HL-60 (cell line): Measurements from ENCODE around the gene FBN1.

Source experiments
- DNase-seq, 2 experiments: peaks; one replicate each; pipeline ENCODE4 v3.0.0-alpha.2; 2010 to 2020; ENCODE audit warnings: low read depth in 1 of 2, low spot score in 1 of 2
- H3K27ac ChIP-seq: fragments of 250-450 bp; sonication (Bioruptor Pico); replicated peaks from 2 replicates; pipeline ENCODE4 v1.5.1; 2020; ENCODE audit warnings: mild to moderate bottlenecking, moderate library complexity
- H3K27me3 ChIP-seq: fragments of 250-450 bp; sonication (Bioruptor Pico); 2 replicates; pipeline ENCODE4 v1.5.1; 2021; ENCODE audit warnings: mild to moderate bottlenecking, moderate library complexity; ENCODE audit not compliant: insufficient read depth, poor library complexity, severe bottlenecking
- H3K4me3 ChIP-seq: replicated peaks from 2 replicates; pipeline ENCODE4 v1.5.1; 2011; ENCODE audit warnings: mild to moderate bottlenecking, control low read depth, low read length; ENCODE audit not compliant: insufficient read depth
- GABPA ChIP-seq: IDR thresholded peaks from 2 replicates; pipeline ENCODE4 v1.6.1; 2012; ENCODE audit warnings: low read depth
- POLR2AphosphoS5 ChIP-seq: IDR thresholded peaks from 2 replicates; pipeline ENCODE4 v1.6.1; 2012; ENCODE audit warnings: low read depth
- SPI1 ChIP-seq: IDR thresholded peaks from 2 replicates; pipeline ENCODE4 v1.6.1; 2012; ENCODE audit warnings: low read depth, mild to moderate bottlenecking, borderline replicate concordance
- TF ChIP-seq, protein P1 (sequence below): IDR thresholded peaks from 2 replicates; pipeline ENCODE4 v1.6.1; 2012; ENCODE audit warnings: low read depth; ENCODE audit not compliant: insufficient replicate concordance
- TF ChIP-seq, protein P2 (sequence below): IDR thresholded peaks from one replicate; pipeline ENCODE4 v1.5.1; 2011; ENCODE audit warnings: low read length, control low read depth, inconsistent platforms; ENCODE audit not compliant: insufficient read depth

The FBN1 gene

DNA sequence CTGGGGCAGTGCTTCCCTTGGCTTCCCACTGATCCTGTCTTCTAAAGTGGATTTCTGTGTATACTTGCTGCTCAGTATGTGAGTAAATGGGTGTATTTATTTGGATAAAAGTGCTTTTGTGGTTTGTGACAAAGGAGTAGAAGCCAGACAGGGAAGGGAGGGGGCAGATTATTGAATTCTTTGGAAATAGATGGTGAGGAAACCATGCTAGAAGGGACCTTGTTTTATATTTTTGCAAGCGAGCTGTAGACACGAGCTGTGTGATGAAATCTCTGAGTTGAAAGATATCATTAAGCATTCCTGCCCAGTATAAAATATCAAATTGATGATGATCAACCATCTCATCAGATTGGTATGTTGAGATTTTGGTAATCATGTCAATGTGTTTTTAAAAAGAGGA is 245.4 kb downstream of the FBN1 start:
- H3K27ac ChIP-seq, result no peak overlapping the region
- no peak overlapping the region for H3K4me3 ChIP-seq
- no peaks in the 10 kb centered on the region for H3K27me3 ChIP-seq
- TF ChIP-seq SPI1 (no peak), GABPA (no peak), POLR2AphosphoS5 (no peak)
- TF ChIP-seq, protein P1, sequence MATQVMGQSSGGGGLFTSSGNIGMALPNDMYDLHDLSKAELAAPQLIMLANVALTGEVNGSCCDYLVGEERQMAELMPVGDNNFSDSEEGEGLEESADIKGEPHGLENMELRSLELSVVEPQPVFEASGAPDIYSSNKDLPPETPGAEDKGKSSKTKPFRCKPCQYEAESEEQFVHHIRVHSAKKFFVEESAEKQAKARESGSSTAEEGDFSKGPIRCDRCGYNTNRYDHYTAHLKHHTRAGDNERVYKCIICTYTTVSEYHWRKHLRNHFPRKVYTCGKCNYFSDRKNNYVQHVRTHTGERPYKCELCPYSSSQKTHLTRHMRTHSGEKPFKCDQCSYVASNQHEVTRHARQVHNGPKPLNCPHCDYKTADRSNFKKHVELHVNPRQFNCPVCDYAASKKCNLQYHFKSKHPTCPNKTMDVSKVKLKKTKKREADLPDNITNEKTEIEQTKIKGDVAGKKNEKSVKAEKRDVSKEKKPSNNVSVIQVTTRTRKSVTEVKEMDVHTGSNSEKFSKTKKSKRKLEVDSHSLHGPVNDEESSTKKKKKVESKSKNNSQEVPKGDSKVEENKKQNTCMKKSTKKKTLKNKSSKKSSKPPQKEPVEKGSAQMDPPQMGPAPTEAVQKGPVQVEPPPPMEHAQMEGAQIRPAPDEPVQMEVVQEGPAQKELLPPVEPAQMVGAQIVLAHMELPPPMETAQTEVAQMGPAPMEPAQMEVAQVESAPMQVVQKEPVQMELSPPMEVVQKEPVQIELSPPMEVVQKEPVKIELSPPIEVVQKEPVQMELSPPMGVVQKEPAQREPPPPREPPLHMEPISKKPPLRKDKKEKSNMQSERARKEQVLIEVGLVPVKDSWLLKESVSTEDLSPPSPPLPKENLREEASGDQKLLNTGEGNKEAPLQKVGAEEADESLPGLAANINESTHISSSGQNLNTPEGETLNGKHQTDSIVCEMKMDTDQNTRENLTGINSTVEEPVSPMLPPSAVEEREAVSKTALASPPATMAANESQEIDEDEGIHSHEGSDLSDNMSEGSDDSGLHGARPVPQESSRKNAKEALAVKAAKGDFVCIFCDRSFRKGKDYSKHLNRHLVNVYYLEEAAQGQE, result no peak
- TF ChIP-seq, protein P2, sequence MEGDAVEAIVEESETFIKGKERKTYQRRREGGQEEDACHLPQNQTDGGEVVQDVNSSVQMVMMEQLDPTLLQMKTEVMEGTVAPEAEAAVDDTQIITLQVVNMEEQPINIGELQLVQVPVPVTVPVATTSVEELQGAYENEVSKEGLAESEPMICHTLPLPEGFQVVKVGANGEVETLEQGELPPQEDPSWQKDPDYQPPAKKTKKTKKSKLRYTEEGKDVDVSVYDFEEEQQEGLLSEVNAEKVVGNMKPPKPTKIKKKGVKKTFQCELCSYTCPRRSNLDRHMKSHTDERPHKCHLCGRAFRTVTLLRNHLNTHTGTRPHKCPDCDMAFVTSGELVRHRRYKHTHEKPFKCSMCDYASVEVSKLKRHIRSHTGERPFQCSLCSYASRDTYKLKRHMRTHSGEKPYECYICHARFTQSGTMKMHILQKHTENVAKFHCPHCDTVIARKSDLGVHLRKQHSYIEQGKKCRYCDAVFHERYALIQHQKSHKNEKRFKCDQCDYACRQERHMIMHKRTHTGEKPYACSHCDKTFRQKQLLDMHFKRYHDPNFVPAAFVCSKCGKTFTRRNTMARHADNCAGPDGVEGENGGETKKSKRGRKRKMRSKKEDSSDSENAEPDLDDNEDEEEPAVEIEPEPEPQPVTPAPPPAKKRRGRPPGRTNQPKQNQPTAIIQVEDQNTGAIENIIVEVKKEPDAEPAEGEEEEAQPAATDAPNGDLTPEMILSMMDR, result no peak
- DNase-seq, result no peak

DNA sequence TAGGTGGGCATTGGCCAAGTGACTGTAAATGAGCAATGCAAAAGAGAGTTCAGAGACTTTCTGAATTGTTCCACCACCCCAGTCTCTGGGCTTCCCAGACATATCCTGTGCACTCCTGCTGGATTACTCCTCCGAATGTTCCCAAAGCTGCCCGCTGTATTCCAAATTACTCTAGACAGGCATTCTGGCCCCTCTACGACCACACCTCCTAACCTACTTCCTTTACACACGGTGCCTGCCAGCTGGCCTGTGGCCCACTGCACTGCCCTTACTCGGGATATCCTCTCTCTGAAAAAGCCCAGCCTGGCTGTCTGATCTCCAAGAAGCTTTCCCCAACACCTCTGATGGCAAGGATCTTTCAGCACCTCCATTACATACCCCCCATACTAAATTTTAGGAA is 247.7 kb downstream of the FBN1 start:
- TF ChIP-seq GABPA, result no peak
- TF ChIP-seq POLR2AphosphoS5, result no peak
- no peak for TF ChIP-seq SPI1
- TF ChIP-seq, protein P1, result no peak
- TF ChIP-seq, protein P2, result no peak
- no peak for DNase-seq
- Histone ChIP-seq H3K27ac (no peak overlapping the region), H3K4me3 (no peak overlapping the region), H3K27me3 (no peaks in the 10 kb centered on the region)

DNA sequence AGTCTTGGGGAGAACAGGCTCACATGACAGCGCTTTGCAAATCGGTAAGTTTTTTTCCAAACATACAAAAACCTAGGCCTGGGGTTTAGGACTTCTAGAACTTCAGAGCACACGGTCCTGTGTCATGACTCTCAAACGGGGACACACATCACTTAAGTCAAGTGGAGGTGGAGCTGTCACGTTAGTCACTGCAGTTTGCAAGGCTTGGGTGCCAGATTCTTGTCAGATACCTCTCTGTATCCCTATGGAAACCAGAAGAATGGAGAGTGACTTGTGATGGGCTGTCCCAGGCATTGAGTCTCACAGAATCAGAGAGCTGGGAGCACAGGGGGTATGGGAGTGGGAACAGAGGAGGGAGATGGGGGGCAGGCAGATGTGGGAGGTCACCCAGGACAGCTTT is 249.5 kb downstream of the FBN1 start:
- TF ChIP-seq POLR2AphosphoS5 (no peak), SPI1 (no peak), GABPA (no peak)
- TF ChIP-seq, protein P2, result no peak
- TF ChIP-seq, protein P1, result no peak
- Histone ChIP-seq H3K27ac (no peak overlapping the region), H3K4me3 (no peak overlapping the region), H3K27me3 (no peaks in the 10 kb centered on the region)
- no peak for DNase-seq
